NCI-H446 (cell line): ENCODE results near the gene SORBS1.

Experiments used
- DNase-seq, 2 experiments: peaks; one replicate each; lab custom pipeline; 2025; lab: John Stamatoyannopoulos, UW

The SORBS1 gene

DNA sequence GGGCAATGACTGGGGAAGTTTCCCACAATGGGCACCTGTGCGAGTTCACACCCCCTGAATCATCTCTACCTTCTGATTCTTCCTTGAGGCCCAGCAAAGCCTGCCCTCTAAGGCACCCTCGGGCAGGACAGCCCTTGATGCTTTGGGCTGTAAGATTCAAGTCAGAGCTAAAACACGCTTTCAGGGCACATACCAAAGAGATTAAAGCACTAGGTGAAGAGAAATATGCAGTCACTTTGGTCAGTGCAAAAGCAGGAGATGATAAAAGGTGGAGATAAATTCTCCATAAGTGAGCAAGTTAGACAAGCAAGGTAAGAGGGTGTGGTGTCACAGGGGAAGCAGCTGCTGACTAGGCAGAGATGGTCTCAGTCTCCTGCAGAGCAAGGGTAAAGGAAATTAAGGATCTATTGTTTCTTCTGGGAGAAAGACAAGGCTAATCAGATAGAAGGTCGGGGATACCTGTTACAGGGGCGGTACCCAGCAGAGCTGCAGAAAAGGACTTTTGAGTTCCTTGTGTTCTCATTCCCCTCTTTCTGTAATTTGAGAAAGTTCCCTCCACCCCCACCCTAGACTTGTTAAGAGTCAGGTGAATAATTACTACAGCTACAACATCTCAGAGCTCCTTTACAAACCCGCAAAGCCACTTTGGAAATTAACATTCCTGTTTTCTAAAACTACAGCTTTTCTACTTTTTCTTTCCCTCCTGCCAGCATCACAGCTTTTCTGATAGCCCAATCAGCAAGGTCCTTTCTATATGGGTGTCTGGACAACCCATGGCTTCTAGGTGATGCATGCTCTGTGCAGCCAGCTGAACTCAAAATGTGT, 296.7 kb downstream of the SORBS1 start:
- DNase-seq, result no peak

DNA sequence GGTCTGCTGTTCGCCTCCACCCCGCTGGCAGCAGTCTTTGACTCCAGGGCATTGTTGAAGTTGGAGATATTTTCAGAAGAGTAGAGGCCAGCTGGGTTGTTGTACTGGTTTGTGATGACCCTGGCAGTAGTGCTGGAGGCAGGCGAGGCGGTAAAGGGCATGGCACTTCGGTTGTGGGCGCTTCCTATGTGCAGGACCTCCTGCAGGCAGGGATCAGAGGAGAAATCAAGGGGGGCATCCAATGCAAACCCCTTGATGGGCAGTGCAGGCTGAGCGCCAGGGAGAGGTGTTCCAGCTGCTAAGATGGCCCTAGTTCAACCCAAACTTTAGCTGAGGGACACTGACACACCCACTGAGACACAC, 297.3 kb downstream of the SORBS1 start:
- DNase-seq, result no peak

DNA sequence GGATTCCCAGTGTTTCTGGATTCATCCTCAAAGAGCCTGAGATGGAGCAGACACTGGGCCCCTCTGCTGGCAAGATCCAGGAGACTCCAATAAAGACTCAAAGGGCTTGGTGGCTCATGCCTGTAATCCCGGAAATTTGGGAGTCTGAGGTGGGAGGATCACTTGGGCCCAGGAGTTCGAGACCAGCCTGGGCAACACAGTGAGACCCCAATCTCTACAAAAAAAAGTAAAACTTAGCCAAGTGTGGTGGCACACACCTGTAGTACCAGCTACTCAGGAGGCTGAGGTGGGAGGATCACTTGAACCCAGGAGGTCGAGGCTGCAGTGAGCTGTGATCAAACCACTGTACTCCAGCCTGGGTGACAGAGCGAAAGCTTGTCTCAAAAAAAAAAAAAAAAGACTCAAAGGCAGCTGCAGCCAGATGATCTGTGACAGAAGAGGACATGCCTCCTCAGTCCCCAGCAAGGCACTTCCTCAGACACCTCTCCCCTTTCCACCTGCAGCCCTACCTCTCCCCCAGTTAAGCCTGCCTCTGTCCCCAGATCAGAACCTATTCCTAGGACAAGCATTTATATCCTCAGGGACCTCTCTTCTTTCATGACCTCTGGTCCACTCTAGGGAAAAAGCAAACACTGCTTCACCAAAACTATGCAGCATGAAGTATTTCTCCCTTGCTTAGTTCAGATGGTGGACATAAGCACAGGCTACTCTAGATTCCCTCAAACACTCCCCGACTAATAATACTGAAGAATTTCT, 298.2 kb downstream of the SORBS1 start:
- no peak for DNase-seq

- no peak for DNase-seq
Measured at GRCh38 chr10:95261926-95262325, 299.2 kb downstream of the SORBS1 start.
